ENCODE results near the gene C6orf47. TPM values are rescaled to one million over a fixed set of nuclear protein-coding genes. Genes with fewer than 3 reads are reported as not detected.

The C6orf47 gene
- total RNA-seq, 3 donors from 2014 or later (not counting 1 experiment from before 2014, with no cell fraction given) = 25.9 to 29.9 (median 27.4) TPM

- Mint-ChIP-seq H3K27me3 (ENCODE audit: low read depth in 2 of 2) (no peaks in the 10 kb centered on the region), H3K4me1 (peaks cover 24 to 32% of the 10 kb centered on the region in 2 donors), H3K9me3 (no peaks in the 10 kb centered on the region), H3K27ac (peak overlapping the region; percentile 96 to 98), H3K4me3 (peak overlapping the region; percentile 99), H3K36me3 (no peaks in the 10 kb centered on the region)
- H3K36me3 ChIP-seq (ENCODE audit: control insufficient read depth, insufficient read depth, low read length) = peaks cover 21% of the 10 kb centered on the region
- intact Hi-C loops (cut with micrococcal nuclease) = loop anchor here (2.0 to 5.0 kb wide), 2 partner anchors 38 to 50 kb away; partner anchors contain the start of genes BAG6 and GPANK1
- peak in 1 of 3 donors; percentile 1 for ATAC-seq
- 2% methylated on average over 9 of the region's 10 CpGs for WGBS (ENCODE audit: insufficient coverage)
- no peaks in the 10 kb centered on the region for H3K27me3 ChIP-seq (ENCODE audit: control insufficient read depth, insufficient read depth, low read length)
- H3K27ac ChIP-seq (ENCODE audit: low read length) = peak overlapping the region; percentile 98
- H3K9me3 ChIP-seq (ENCODE audit: control insufficient read depth, insufficient read depth, low read length) = no peaks in the 10 kb centered on the region
- H3K4me3 ChIP-seq (ENCODE audit: low read length) = peak overlapping the region; percentile 80
- no peak for DNase-seq
- H3K4me1 ChIP-seq (ENCODE audit: control insufficient read depth, insufficient read depth, low read length) = peaks cover 28% of the 10 kb centered on the region
- no peak for TF ChIP-seq CTCF (IDR thresholded peaks at IDR 0.05)
Observed at GRCh38 chr6:31702405-31702818, 41.8 kb upstream of the C6orf47 start.

GRCh38 chr6:31701666-31702404 lies 41.3 kb upstream of the C6orf47 start:
- H3K36me3 Mint-ChIP-seq = no peaks in the 10 kb centered on the region
- peaks cover 24 to 37% of the 10 kb centered on the region in 2 donors for H3K4me1 Mint-ChIP-seq
- no peaks in the 10 kb centered on the region for H3K9me3 Mint-ChIP-seq
- peak overlapping the region; percentile 99 for H3K4me3 Mint-ChIP-seq
- 47% methylated on average over 7 of the region's 7 CpGs for WGBS (ENCODE audit: insufficient coverage)
- no peak for TF ChIP-seq CTCF (IDR thresholded peaks at IDR 0.05)
- Histone ChIP-seq H3K27ac (ENCODE audit: low read length) (peak overlapping the region; percentile 98), H3K4me3 (ENCODE audit: low read length) (peak overlapping the region; percentile 80), H3K36me3 (ENCODE audit: control insufficient read depth, insufficient read depth, low read length) (peaks cover 24% of the 10 kb centered on the region), H3K4me1 (ENCODE audit: control insufficient read depth, insufficient read depth, low read length) (peaks cover 28% of the 10 kb centered on the region), H3K9me3 (ENCODE audit: control insufficient read depth, insufficient read depth, low read length) (no peaks in the 10 kb centered on the region), H3K27me3 (ENCODE audit: control insufficient read depth, insufficient read depth, low read length) (no peaks in the 10 kb centered on the region)
- peak overlapping the region; percentile 96 to 98 for H3K27ac Mint-ChIP-seq
- ATAC-seq = no peak
- DNase-seq = no peak
- H3K27me3 Mint-ChIP-seq (ENCODE audit: low read depth in 2 of 2) = no peaks in the 10 kb centered on the region
- intact Hi-C loops (cut with micrococcal nuclease) = loop anchor here (2.0 to 5.0 kb wide), 2 partner anchors 37 to 50 kb away; partner anchors contain the start of genes BAG6 and GPANK1

GRCh38 chr6:31700740-31701401 lies 40.3 kb upstream of the C6orf47 start:
- Mint-ChIP-seq H3K9me3 (no peaks in the 10 kb centered on the region), H3K4me1 (peaks cover 24 to 37% of the 10 kb centered on the region in 2 donors), H3K36me3 (no peaks in the 10 kb centered on the region), H3K4me3 (peak overlapping the region; percentile 99), H3K27me3 (ENCODE audit: low read depth in 2 of 2) (no peaks in the 10 kb centered on the region), H3K27ac (peak overlapping the region; percentile 96 to 98)
- Histone ChIP-seq H3K36me3 (ENCODE audit: control insufficient read depth, insufficient read depth, low read length) (peaks cover 27% of the 10 kb centered on the region), H3K27ac (ENCODE audit: low read length) (no peak overlapping the region), H3K4me3 (ENCODE audit: low read length) (no peak overlapping the region), H3K9me3 (ENCODE audit: control insufficient read depth, insufficient read depth, low read length) (no peaks in the 10 kb centered on the region), H3K27me3 (ENCODE audit: control insufficient read depth, insufficient read depth, low read length) (no peaks in the 10 kb centered on the region), H3K4me1 (ENCODE audit: control insufficient read depth, insufficient read depth, low read length) (peaks cover 28% of the 10 kb centered on the region)
- intact Hi-C loops (cut with micrococcal nuclease) = loop anchor here (5.0 kb wide), 1 partner anchor 49 kb away; the partner anchor contains the start of gene BAG6
- TF ChIP-seq CTCF (IDR thresholded peaks at IDR 0.05) = no peak
- ATAC-seq = no peak
- DNase-seq = no peak
- WGBS (ENCODE audit: insufficient coverage) = 86% methylated on average over 3 of the region's 5 CpGs
